B cell (primary cell): ENCODE data around the gene REL. TPM values are rescaled to one million over a fixed set of nuclear protein-coding genes. Genes with fewer than 3 reads are reported as not detected.
"Not testable (repeated sequence)": the region's sequence is repeated elsewhere in the genome, so short reads cannot be mapped to it uniquely, and the experiment has no call there.

Source experiments
- ATAC-seq: fragments of 200-7000 bp; cut with Tn5 transposase; one replicate; pipeline ENCODE4 v1.10.0; 2021; ENCODE audit warnings: low read depth, mild to moderate bottlenecking, moderate number of reproducible peaks, moderate library complexity
- CTCF ChIA-PET: fragments of 350-600 bp; sonication (Branson Sonifier 250); formaldehyde crosslinking; loops from one replicate; lab custom pipeline; 2021; ENCODE audit warnings: antibody characterized with exemption, inconsistent platforms; lab: Charles Lee
- POLR2A ChIA-PET: fragments of 350-600 bp; sonication (Branson Sonifier 250); formaldehyde crosslinking; loops from one replicate; lab custom pipeline; 2021; ENCODE audit warnings: antibody characterized with exemption; lab: Charles Lee
- DNase-seq: peaks from one replicate; pipeline ENCODE4 v3.0.0; 2013
- H2AFZ ChIP-seq: 2 replicates; pipeline ENCODE4 v1.6.1; 2012; ENCODE audit warnings: mild to moderate bottlenecking, low read depth, low read length; ENCODE audit not compliant: insufficient read depth, poor library complexity, severe bottlenecking
- H3K27ac ChIP-seq, 2 donors: 1 replicate in 1 of 2; 2 replicates in 1 of 2; pipeline ENCODE4 v1.5.1; 2012 to 2013; ENCODE audit warnings: low read length in 2 of 2, mild to moderate bottlenecking in 2 of 2, moderate library complexity in 1 of 2
- H3K27me3 ChIP-seq, 4 experiments: fragments of 200-600 bp in 1 of 4; sonication (generic) in 1 of 4; replicated peaks in 1 of 4; 1 replicate in 2 of 4; 2 replicates in 2 of 4; pipeline versions ENCODE4 v1.6.1 to v1.7.0; 2013 to 2016; ENCODE audit warnings: low read length in 3 of 4, mild to moderate bottlenecking in 2 of 4, mixed read lengths in 1 of 4, moderate library complexity in 1 of 4; ENCODE audit not compliant: insufficient read depth in 4 of 4, control insufficient read depth in 3 of 4; ENCODE audit errors: control extremely low read depth in 1 of 4
- H3K36me3 ChIP-seq, 2 experiments: replicated peaks in 1 of 2; 1 replicate in 1 of 2; 2 replicates in 1 of 2; pipeline versions ENCODE4 v1.6.1 to v1.7.1; 2013; ENCODE audit warnings: low read length in 1 of 2; ENCODE audit not compliant: insufficient read depth in 2 of 2, control insufficient read depth in 1 of 2; ENCODE audit errors: control extremely low read depth in 1 of 2, extremely low read depth in 1 of 2
- H3K4me1 ChIP-seq, 2 donors: fragments of 200-600 bp in 1 of 2; sonication (generic) in 1 of 2; 1 replicate in 1 of 2; 2 replicates in 1 of 2; pipeline versions ENCODE4 v1.5.1 to v1.6.1; 2013 to 2017; ENCODE audit warnings: low read length in 2 of 2; ENCODE audit not compliant: control insufficient read depth in 2 of 2, insufficient read depth in 2 of 2
- H3K4me2 ChIP-seq: replicated peaks from 2 replicates; pipeline ENCODE3; 2012; ENCODE audit warnings: mild to moderate bottlenecking, low read depth, low read length; ENCODE audit not compliant: poor library complexity, severe bottlenecking
- H3K4me3 ChIP-seq, 5 experiments: fragments of 200-600 bp in 1 of 5; sonication (generic) in 1 of 5; 1 replicate in 3 of 5; 2 replicates in 2 of 5; pipeline versions ENCODE4 v1.5.1 to v1.7.0; 2011 to 2016; ENCODE audit warnings: low read length in 4 of 5, mild to moderate bottlenecking in 4 of 5, low read depth in 2 of 5, control low read depth in 1 of 5, moderate library complexity in 1 of 5; ENCODE audit not compliant: insufficient read depth in 1 of 5; ENCODE audit errors: control extremely low read depth in 1 of 5, extremely low read depth in 1 of 5
- H3K79me2 ChIP-seq: fragments of 200-600 bp; sonication (generic); one replicate; pipeline ENCODE4 v1.6.0; 2016; ENCODE audit warnings: low read length; ENCODE audit not compliant: control insufficient read depth, insufficient read depth
- H3K9ac ChIP-seq: fragments of 200-600 bp; sonication (generic); 2 replicates; pipeline ENCODE4 v1.6.1; 2017; ENCODE audit warnings: mild to moderate bottlenecking, low read length, moderate library complexity
- H3K9me3 ChIP-seq, 3 donors: one replicate each; pipeline versions ENCODE4 v1.6.1 to v1.7.1; 2013; ENCODE audit warnings: low read length in 2 of 3; ENCODE audit not compliant: control insufficient read depth in 2 of 3, insufficient read depth in 1 of 3; ENCODE audit errors: control extremely low read depth in 1 of 3
- H4K20me1 ChIP-seq: 2 replicates; pipeline ENCODE4 v1.6.0; 2012; ENCODE audit warnings: mild to moderate bottlenecking, low read length; ENCODE audit not compliant: insufficient read depth, control insufficient read depth, poor library complexity, severe bottlenecking
- H3K27ac Mint-ChIP-seq: one replicate; pipeline ENCODE4 v1.8.0; 2021; ENCODE audit warnings: mixed read lengths
- H3K27me3 Mint-ChIP-seq: one replicate; pipeline ENCODE4 v1.8.0; 2021; ENCODE audit warnings: mixed read lengths
- H3K4me1 Mint-ChIP-seq: one replicate; pipeline ENCODE4 v1.8.0; 2021; ENCODE audit warnings: mixed read lengths
- H3K4me3 Mint-ChIP-seq: one replicate; pipeline ENCODE4 v1.8.0; 2021; ENCODE audit warnings: mixed read lengths
- H3K9me3 Mint-ChIP-seq: one replicate; pipeline ENCODE4 v1.8.0; 2022; ENCODE audit warnings: mixed read lengths; ENCODE audit not compliant: insufficient read depth
- EZH2 ChIP-seq: IDR thresholded peaks from 2 replicates; pipeline ENCODE4 v1.6.1; 2012; ENCODE audit warnings: borderline replicate concordance, low read depth, mild to moderate bottlenecking, moderate library complexity, low read length; ENCODE audit not compliant: insufficient read depth, poor library complexity, severe bottlenecking
- WGBS: methylation state at CpG from one replicate; pipeline ENCODE4 v1.1.5; 2013; ENCODE audit warnings: missing lambda C conversion rate; ENCODE audit not compliant: insufficient coverage; 5-methylcytosine and 5-hydroxymethylcytosine counted together
- intact Hi-C: fragments of 100-400 bp; cut with micrococcal nuclease; formaldehyde crosslinking; loops from one replicate; pipeline ENCODE4 v1.10.0; 2022
- polyA plus RNA-seq: library from polyadenylated mRNA; depleted of rRNA; stranded (reverse); fragments of >200 nt; gene quantifications from 2 replicates; pipeline ENCODE4 v1.2.3, GENCODE V29; 2012
- total RNA-seq, 2 donors: library from RNA; stranded (reverse); fragments of 120-200 nt in 1 of 2; gene quantifications; 1 replicate in 1 of 2; 2 replicates in 1 of 2; pipeline versions ENCODE4 v1.2.3 to v1.2.4, GENCODE V29; 2013 to 2022
- TF ChIP-seq, protein P1 (sequence below): fragments of 200-600 bp; IDR thresholded peaks from one replicate; pipeline ENCODE4 v1.8.0; 2022; ENCODE audit warnings: antibody characterized with exemption, mild to moderate bottlenecking

The REL gene
- total and polyA plus RNA-seq, 2 donors (not counting 1 experiment from before 2014, with no cell fraction given), result 27.9 to 283 TPM

- CTCF ChIA-PET, result interaction anchor here (1.1 to 2.3 kb wide), 4 partner anchors 13 to 24 kb away, joined by 3 to 10 read pairs (median 5); no protein-coding TSS in a partner anchor
Observed at GRCh38 chr2:60862642-60863041, 18.7 kb upstream of the REL start.

DNA sequence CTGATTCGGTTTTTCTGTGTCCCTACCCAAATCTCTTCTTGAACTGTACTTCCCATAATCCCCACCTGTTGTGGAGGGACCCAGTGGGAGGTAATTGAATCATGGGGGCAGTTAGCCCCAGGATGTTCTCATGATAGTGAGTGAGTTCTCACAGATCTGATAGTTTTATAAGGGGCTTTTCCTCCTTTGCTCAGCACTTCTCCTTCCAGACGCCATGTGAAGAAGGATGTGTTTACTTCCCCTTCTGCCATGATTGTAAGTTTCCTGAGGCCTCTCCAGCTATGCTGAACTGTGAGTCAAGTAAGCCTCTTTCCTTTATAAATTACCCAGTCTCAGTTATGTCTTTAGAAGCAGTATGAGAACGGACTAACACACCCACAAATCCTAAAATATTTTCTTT lies 16.0 kb upstream of the REL start:
- POLR2A ChIA-PET, result not testable (repeated sequence)

More at GRCh38 chr2:60862642-60863041, 18.7 kb upstream of the REL start:
- Histone ChIP-seq H3K4me2 (no peak overlapping the region), H3K9me3 (peaks cover 7 to 9% (median 8%) of the 10 kb centered on the region in 3 donors), H3K36me3 (no peaks in the 10 kb centered on the region), H3K27ac (no peak overlapping the region), H3K79me2 (peaks cover 14% of the 10 kb centered on the region), H4K20me1 (no peaks in the 10 kb centered on the region), H3K27me3 (no peaks in the 10 kb centered on the region), H3K9ac (no peak overlapping the region), H3K4me1 (peaks cover 35 to 42% of the 10 kb centered on the region in 2 donors), H3K4me3 (no peak overlapping the region), H2AFZ (no peak overlapping the region)
- POLR2A ChIA-PET, result interaction anchor here (1.6 to 2.2 kb wide), 2 partner anchors 18 to 23 kb away, joined by 4 to 9 read pairs; no protein-coding TSS in a partner anchor
- Mint-ChIP-seq H3K27ac (no peak overlapping the region), H3K4me3 (peak overlapping the region; percentile 5), H3K9me3 (no peaks in the 10 kb centered on the region), H3K4me1 (peaks cover 36% of the 10 kb centered on the region), H3K27me3 (no peaks in the 10 kb centered on the region)
- DNase-seq, result no peak
- intact Hi-C loops, result no loop called here
- TF ChIP-seq, protein P1, sequence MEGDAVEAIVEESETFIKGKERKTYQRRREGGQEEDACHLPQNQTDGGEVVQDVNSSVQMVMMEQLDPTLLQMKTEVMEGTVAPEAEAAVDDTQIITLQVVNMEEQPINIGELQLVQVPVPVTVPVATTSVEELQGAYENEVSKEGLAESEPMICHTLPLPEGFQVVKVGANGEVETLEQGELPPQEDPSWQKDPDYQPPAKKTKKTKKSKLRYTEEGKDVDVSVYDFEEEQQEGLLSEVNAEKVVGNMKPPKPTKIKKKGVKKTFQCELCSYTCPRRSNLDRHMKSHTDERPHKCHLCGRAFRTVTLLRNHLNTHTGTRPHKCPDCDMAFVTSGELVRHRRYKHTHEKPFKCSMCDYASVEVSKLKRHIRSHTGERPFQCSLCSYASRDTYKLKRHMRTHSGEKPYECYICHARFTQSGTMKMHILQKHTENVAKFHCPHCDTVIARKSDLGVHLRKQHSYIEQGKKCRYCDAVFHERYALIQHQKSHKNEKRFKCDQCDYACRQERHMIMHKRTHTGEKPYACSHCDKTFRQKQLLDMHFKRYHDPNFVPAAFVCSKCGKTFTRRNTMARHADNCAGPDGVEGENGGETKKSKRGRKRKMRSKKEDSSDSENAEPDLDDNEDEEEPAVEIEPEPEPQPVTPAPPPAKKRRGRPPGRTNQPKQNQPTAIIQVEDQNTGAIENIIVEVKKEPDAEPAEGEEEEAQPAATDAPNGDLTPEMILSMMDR, result no peak
- no peak for TF ChIP-seq EZH2
- WGBS, result 100% methylated on average over 1 of the region's 1 CpG
- peak; percentile 45 for ATAC-seq

More for the DNA sequence above, 16.0 kb upstream of the REL start:
- intact Hi-C loops, H3K27me3 Mint-ChIP-seq, H3K27me3 ChIP-seq, H3K4me2 ChIP-seq, H3K9me3 Mint-ChIP-seq, CTCF ChIA-PET, DNase-seq, H3K4me3 ChIP-seq, ATAC-seq, H3K36me3 ChIP-seq, H3K9ac ChIP-seq, H3K27ac ChIP-seq, H3K4me3 Mint-ChIP-seq, H4K20me1 ChIP-seq, H2AFZ ChIP-seq: not testable (repeated sequence)
- H3K27ac Mint-ChIP-seq, result peak overlapping the region; percentile 22
- Histone ChIP-seq H3K79me2 (peaks cover 14% of the 10 kb centered on the region), H3K9me3 (peaks cover 7 to 14% (median 8%) of the 10 kb centered on the region in 3 donors), H3K4me1 (peaks cover 52 to 60% of the 10 kb centered on the region in 2 donors)
- no CpG with 5 or more reads among the region's 3 CpGs for WGBS
- H3K4me1 Mint-ChIP-seq, result peaks cover 51% of the 10 kb centered on the region
